Stimulated activated CD4-positive, alpha-beta T cell treated with anti-CD3 and anti-CD28 coated beads, Interleukin-4, amount 100 ng/mL, for 1 hour (primary cell): ENCODE data around the gene TWIST2.

Experiments
- DNase-seq: peaks from one replicate; pipeline ENCODE4 v3.0.0-alpha.2; 2020

Gene TWIST2

GRCh38 chr2:238908960-238909951, 61.4 kb downstream of the TWIST2 start:
- DNase-seq: no peak

- DNase-seq: no peak
Measured at GRCh38 chr2:238910751-238911351, 63.0 kb downstream of the TWIST2 start.

GRCh38 chr2:238911376-238912227, 63.7 kb downstream of the TWIST2 start:
- no peak for DNase-seq

GRCh38 chr2:238912228-238912915, 64.5 kb downstream of the TWIST2 start:
- DNase-seq: no peak

GRCh38 chr2:238912916-238913875, 65.3 kb downstream of the TWIST2 start:
- no peak for DNase-seq

- DNase-seq: no peak
Measured at GRCh38 chr2:238913931-238914647, 66.2 kb downstream of the TWIST2 start.

- no peak for DNase-seq
Measured at GRCh38 chr2:238914648-238915015, 66.7 kb downstream of the TWIST2 start.

GRCh38 chr2:238915196-238915595, 67.3 kb downstream of the TWIST2 start:
- DNase-seq: no peak

GRCh38 chr2:238915596-238915995, 67.7 kb downstream of the TWIST2 start:
- DNase-seq: no peak

GRCh38 chr2:238916176-238916874, 68.4 kb downstream of the TWIST2 start:
- no peak for DNase-seq

- no peak for DNase-seq
Measured at GRCh38 chr2:238916875-238917590, 69.1 kb downstream of the TWIST2 start.

- DNase-seq: no peak
Measured at GRCh38 chr2:238919307-238919706, 71.4 kb downstream of the TWIST2 start.

GRCh38 chr2:238920053-238920452, 72.2 kb downstream of the TWIST2 start:
- no peak for DNase-seq

GRCh38 chr2:238920601-238921001, 72.7 kb downstream of the TWIST2 start:
- no peak for DNase-seq

GRCh38 chr2:238921259-238921658, 73.4 kb downstream of the TWIST2 start:
- DNase-seq: no peak

GRCh38 chr2:238921681-238922319, 73.9 kb downstream of the TWIST2 start:
- DNase-seq: no peak

GRCh38 chr2:238922435-238922834, 74.5 kb downstream of the TWIST2 start:
- no peak for DNase-seq

GRCh38 chr2:238924032-238924431, 76.1 kb downstream of the TWIST2 start:
- DNase-seq: no peak

- no peak for DNase-seq
Measured at GRCh38 chr2:238924796-238925195, 76.9 kb downstream of the TWIST2 start.
